ENCODE data around the gene LUZP2. TPM values are rescaled to one million over a fixed set of nuclear protein-coding genes. Genes with fewer than 3 reads are reported as not detected.

LUZP2 gene
- total RNA-seq, 1 experiment from 2014 or later: 0.11 TPM

GRCh38 chr11:24667353-24667968, 170.6 kb downstream of the LUZP2 start:
- Histone ChIP-seq H3K4me1 (ENCODE audit: insufficient read depth, low read length) (no peaks in the 10 kb centered on the region), H4K20me1 (ENCODE audit: low read length) (no peaks in the 10 kb centered on the region), H3K9ac (ENCODE audit: low read length) (no peak overlapping the region), H3K27me3 (ENCODE audit: low read length) (no peaks in the 10 kb centered on the region), H3K4me2 (ENCODE audit: low read length) (no peak overlapping the region), H3K79me2 (ENCODE audit: low read length) (no peaks in the 10 kb centered on the region), H3K9me2 (replicated peaks; ENCODE audit: low read length) (no peaks in the 10 kb centered on the region), H3K9me3 (ENCODE audit: low read length) (no peaks in the 10 kb centered on the region), H3K4me3 (ENCODE audit: low read length) (no peak overlapping the region), H3F3A (ENCODE audit: low read length, unreplicated experiment) (no peaks in the 10 kb centered on the region), H2AFZ (ENCODE audit: low read length) (no peak overlapping the region), H3K27ac (ENCODE audit: low read length) (no peak overlapping the region), H3K36me3 (ENCODE audit: low read depth, low read length) (no peaks in the 10 kb centered on the region)
- intact Hi-C loops (cut with micrococcal nuclease): no loop called here
- ATAC-seq (no peak), DNase-seq (no peak)
- ChIA-PET CTCF (no interaction called here), POLR2A (ENCODE audit: unreplicated experiment) (no interaction called here)
- BruUV-seq (replicated peaks): no TSS peak
- TF ChIP-seq EZH2 (IDR thresholded peaks at IDR 0.05; ENCODE audit: low read length, unreplicated experiment): no peak
- no peak for TF ChIP-seq CTCF (conservative IDR thresholded peaks at IDR 0.05; ENCODE audit: low read depth, low read length)
- no peak for TF ChIP-seq EZH2phosphoT487 (IDR thresholded peaks at IDR 0.05; ENCODE audit: borderline replicate concordance, low read length)

GRCh38 chr11:24678703-24679348, 182.0 kb downstream of the LUZP2 start:
- ATAC-seq (no peak), DNase-seq (no peak)
- no peak overlapping the region for H3K4me2 ChIP-seq (ENCODE audit: low read length)
- BruUV-seq (replicated peaks): no TSS peak
- no peak overlapping the region for H2AFZ ChIP-seq (ENCODE audit: low read length)
- intact Hi-C loops (cut with micrococcal nuclease): no loop called here
- ChIA-PET POLR2A (ENCODE audit: unreplicated experiment) (no interaction called here), CTCF (no interaction called here)
- H3K4me1 ChIP-seq (ENCODE audit: insufficient read depth, low read length): no peaks in the 10 kb centered on the region
- no peaks in the 10 kb centered on the region for H3K27me3 ChIP-seq (ENCODE audit: low read length)
- H4K20me1 ChIP-seq (ENCODE audit: low read length): no peaks in the 10 kb centered on the region
- no peak overlapping the region for H3K4me3 ChIP-seq (ENCODE audit: low read length)
- no peaks in the 10 kb centered on the region for H3K9me3 ChIP-seq (ENCODE audit: low read length)
- no peak overlapping the region for H3K27ac ChIP-seq (ENCODE audit: low read length)
- H3K9ac ChIP-seq (ENCODE audit: low read length): no peak overlapping the region
- TF ChIP-seq EZH2phosphoT487 (IDR thresholded peaks at IDR 0.05; ENCODE audit: borderline replicate concordance, low read length): no peak
- no peak for TF ChIP-seq CTCF (conservative IDR thresholded peaks at IDR 0.05; ENCODE audit: low read depth, low read length)
- no peak for TF ChIP-seq EZH2 (IDR thresholded peaks at IDR 0.05; ENCODE audit: low read length, unreplicated experiment)
- H3K79me2 ChIP-seq (ENCODE audit: low read length): no peaks in the 10 kb centered on the region
- no peaks in the 10 kb centered on the region for H3K9me2 ChIP-seq (replicated peaks; ENCODE audit: low read length)
- no peaks in the 10 kb centered on the region for H3K36me3 ChIP-seq (ENCODE audit: low read depth, low read length)
- H3F3A ChIP-seq (ENCODE audit: low read length, unreplicated experiment): no peaks in the 10 kb centered on the region

GRCh38 chr11:24679821-24680351, 183.0 kb downstream of the LUZP2 start:
- CTCF ChIA-PET: no interaction called here
- Histone ChIP-seq H2AFZ (ENCODE audit: low read length) (no peak overlapping the region), H3K79me2 (ENCODE audit: low read length) (no peaks in the 10 kb centered on the region), H3K9me3 (ENCODE audit: low read length) (no peaks in the 10 kb centered on the region), H3K4me2 (ENCODE audit: low read length) (no peak overlapping the region), H3K36me3 (ENCODE audit: low read depth, low read length) (no peaks in the 10 kb centered on the region), H3K9me2 (replicated peaks; ENCODE audit: low read length) (no peaks in the 10 kb centered on the region), H3K4me1 (ENCODE audit: insufficient read depth, low read length) (no peaks in the 10 kb centered on the region), H3K4me3 (ENCODE audit: low read length) (no peak overlapping the region), H4K20me1 (ENCODE audit: low read length) (no peaks in the 10 kb centered on the region), H3K27ac (ENCODE audit: low read length) (no peak overlapping the region), H3K27me3 (ENCODE audit: low read length) (no peaks in the 10 kb centered on the region), H3F3A (ENCODE audit: low read length, unreplicated experiment) (no peaks in the 10 kb centered on the region), H3K9ac (ENCODE audit: low read length) (no peak overlapping the region)
- POLR2A ChIA-PET (ENCODE audit: unreplicated experiment): no interaction called here
- intact Hi-C loops (cut with micrococcal nuclease): no loop called here
- no peak for TF ChIP-seq CTCF (conservative IDR thresholded peaks at IDR 0.05; ENCODE audit: low read depth, low read length)
- TF ChIP-seq EZH2phosphoT487 (IDR thresholded peaks at IDR 0.05; ENCODE audit: borderline replicate concordance, low read length): no peak
- no peak for TF ChIP-seq EZH2 (IDR thresholded peaks at IDR 0.05; ENCODE audit: low read length, unreplicated experiment)
- no TSS peak for BruUV-seq (replicated peaks)
- ATAC-seq (no peak), DNase-seq (no peak)

Measured in PC-3 (cell line).